A673 (cell line): ENCODE measurements around the gene UTF1. TPM values are rescaled to one million over a fixed set of nuclear protein-coding genes. Genes with fewer than 3 reads are reported as not detected.
A peak's percentile ranks its signal among the peaks of the same experiment; 100 is the strongest.

Experiments used
- BruUV-seq: library from RNA; stranded (reverse); fragments of 400-500 nt; replicated peaks from 2 replicates; lab custom pipeline; 2021; lab: Mats Ljungman, UMichigan
- CTCF ChIA-PET: fragments of 300-600 bp; sonication (Branson Sonifier 250); formaldehyde crosslinking; loops from one replicate; lab custom pipeline; 2022; ENCODE audit warnings: antibody characterized with exemption; lab: Charles Lee
- POLR2A ChIA-PET: fragments of 300-600 bp; sonication (Branson Sonifier 250); formaldehyde crosslinking; loops from one replicate; lab custom pipeline; 2022; ENCODE audit warnings: antibody characterized with exemption; ENCODE audit not compliant: low non-redundant PET; lab: Charles Lee
- DNase-seq: peaks from one replicate; pipeline ENCODE4 v3.0.0-alpha.2; 2015; ENCODE audit warnings: low spot score
- H3K27ac ChIP-seq: fragments of 200-600 bp; sonication (generic); 2 replicates; pipeline ENCODE4 v1.5.1; 2016; ENCODE audit warnings: mixed run types, low read depth, mild to moderate bottlenecking, mixed read lengths, antibody characterized with exemption, low read length; ENCODE audit not compliant: poor library complexity, severe bottlenecking
- H3K27me3 ChIP-seq: fragments of 200-600 bp; sonication (generic); replicated peaks from 2 replicates; pipeline ENCODE4 v1.6.1; 2017; ENCODE audit warnings: mixed run types, low read depth, mild to moderate bottlenecking, mixed read lengths, antibody characterized with exemption, low read length; ENCODE audit not compliant: insufficient read depth, poor library complexity
- H3K36me3 ChIP-seq: fragments of 200-600 bp; sonication (generic); 2 replicates; pipeline ENCODE4 v1.6.1; 2016; ENCODE audit warnings: mixed run types, mild to moderate bottlenecking, mixed read lengths, antibody characterized with exemption, low read length; ENCODE audit not compliant: insufficient read depth, poor library complexity, severe bottlenecking
- H3K4me1 ChIP-seq: fragments of 200-600 bp; sonication (generic); 2 replicates; pipeline ENCODE4 v1.6.1; 2017; ENCODE audit warnings: mixed run types, mild to moderate bottlenecking, mixed read lengths, antibody characterized with exemption, low read length; ENCODE audit not compliant: insufficient read depth, poor library complexity, severe bottlenecking
- H3K4me3 ChIP-seq: fragments of 200-600 bp; sonication (generic); 2 replicates; pipeline ENCODE4 v1.5.1; 2016; ENCODE audit warnings: low read depth, mixed run types, mild to moderate bottlenecking, mixed read lengths, low read length; ENCODE audit not compliant: poor library complexity, severe bottlenecking
- H3K9me3 ChIP-seq: fragments of 200-600 bp; sonication (generic); 2 replicates; pipeline ENCODE4 v1.6.1; 2016; ENCODE audit warnings: mixed run types, low read depth, mild to moderate bottlenecking, mixed read lengths, antibody characterized with exemption, low read length; ENCODE audit not compliant: poor library complexity, severe bottlenecking
- EZH2 ChIP-seq: fragments of 200-600 bp; sonication (generic); IDR thresholded peaks from 2 replicates; pipeline ENCODE4 v1.6.1; 2017; ENCODE audit warnings: borderline replicate concordance, low read depth, mild to moderate bottlenecking, mixed read lengths, antibody characterized with exemption, low read length; ENCODE audit not compliant: poor library complexity, severe bottlenecking
- intact Hi-C: fragments of 100-400 bp; cut with micrococcal nuclease; formaldehyde crosslinking; loops from one replicate; pipeline ENCODE4 v1.10.0; 2022; ENCODE audit not compliant: unreplicated experiment
- total RNA-seq: library from RNA; stranded (reverse); gene quantifications from 2 replicates; pipeline ENCODE4 v1.2.3, GENCODE V29; 2021
- TF ChIP-seq, protein P1 (sequence below): fragments of 300-800, 200-600 bp; sonication (generic); conservative IDR thresholded peaks from 2 replicates; pipeline ENCODE4 v1.5.1; 2017; ENCODE audit warnings: low read depth, mild to moderate bottlenecking, antibody characterized with exemption, low read length, moderate library complexity, mixed read lengths

UTF1 gene
- total RNA-seq, 1 experiment from 2014 or later = not detected

DNA sequence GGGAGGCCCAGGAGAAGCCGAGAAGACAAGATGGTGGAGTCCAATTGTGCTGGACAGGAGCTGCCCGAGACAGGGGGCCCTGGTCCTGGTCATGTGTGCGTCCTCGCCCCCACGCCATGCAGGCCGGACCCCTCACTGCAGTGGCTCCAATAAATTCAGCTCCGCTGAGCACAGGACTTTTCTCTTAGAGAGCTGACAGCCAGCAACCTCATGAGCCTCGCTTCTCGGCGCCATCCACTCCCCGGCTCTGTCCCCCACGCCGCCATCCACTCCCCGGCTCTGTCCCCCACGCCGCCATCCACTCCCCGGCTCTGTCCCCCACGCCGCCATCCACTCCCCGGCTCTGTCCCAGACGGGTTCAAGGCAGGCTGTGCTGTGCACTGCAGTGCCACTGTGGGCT is 2.8 kb upstream of the UTF1 start:
- no TSS peak for BruUV-seq
- no peak overlapping the region for H3K27ac ChIP-seq
- no peak overlapping the region for H3K4me3 ChIP-seq
- no peaks in the 10 kb centered on the region for H3K9me3 ChIP-seq
- no peaks in the 10 kb centered on the region for H3K36me3 ChIP-seq
- no peak for DNase-seq
- ChIA-PET CTCF (interaction anchor here (0.7 kb wide), 1 partner anchor 11 kb away, joined by 4 read pairs; no protein-coding TSS in a partner anchor), POLR2A (no interaction called here)
- intact Hi-C loops = no loop called here
- no peaks in the 10 kb centered on the region for H3K4me1 ChIP-seq
- H3K27me3 ChIP-seq = peaks cover 77% of the 10 kb centered on the region
- no peak for TF ChIP-seq EZH2
- TF ChIP-seq, protein P1, sequence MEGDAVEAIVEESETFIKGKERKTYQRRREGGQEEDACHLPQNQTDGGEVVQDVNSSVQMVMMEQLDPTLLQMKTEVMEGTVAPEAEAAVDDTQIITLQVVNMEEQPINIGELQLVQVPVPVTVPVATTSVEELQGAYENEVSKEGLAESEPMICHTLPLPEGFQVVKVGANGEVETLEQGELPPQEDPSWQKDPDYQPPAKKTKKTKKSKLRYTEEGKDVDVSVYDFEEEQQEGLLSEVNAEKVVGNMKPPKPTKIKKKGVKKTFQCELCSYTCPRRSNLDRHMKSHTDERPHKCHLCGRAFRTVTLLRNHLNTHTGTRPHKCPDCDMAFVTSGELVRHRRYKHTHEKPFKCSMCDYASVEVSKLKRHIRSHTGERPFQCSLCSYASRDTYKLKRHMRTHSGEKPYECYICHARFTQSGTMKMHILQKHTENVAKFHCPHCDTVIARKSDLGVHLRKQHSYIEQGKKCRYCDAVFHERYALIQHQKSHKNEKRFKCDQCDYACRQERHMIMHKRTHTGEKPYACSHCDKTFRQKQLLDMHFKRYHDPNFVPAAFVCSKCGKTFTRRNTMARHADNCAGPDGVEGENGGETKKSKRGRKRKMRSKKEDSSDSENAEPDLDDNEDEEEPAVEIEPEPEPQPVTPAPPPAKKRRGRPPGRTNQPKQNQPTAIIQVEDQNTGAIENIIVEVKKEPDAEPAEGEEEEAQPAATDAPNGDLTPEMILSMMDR = no peak

DNA sequence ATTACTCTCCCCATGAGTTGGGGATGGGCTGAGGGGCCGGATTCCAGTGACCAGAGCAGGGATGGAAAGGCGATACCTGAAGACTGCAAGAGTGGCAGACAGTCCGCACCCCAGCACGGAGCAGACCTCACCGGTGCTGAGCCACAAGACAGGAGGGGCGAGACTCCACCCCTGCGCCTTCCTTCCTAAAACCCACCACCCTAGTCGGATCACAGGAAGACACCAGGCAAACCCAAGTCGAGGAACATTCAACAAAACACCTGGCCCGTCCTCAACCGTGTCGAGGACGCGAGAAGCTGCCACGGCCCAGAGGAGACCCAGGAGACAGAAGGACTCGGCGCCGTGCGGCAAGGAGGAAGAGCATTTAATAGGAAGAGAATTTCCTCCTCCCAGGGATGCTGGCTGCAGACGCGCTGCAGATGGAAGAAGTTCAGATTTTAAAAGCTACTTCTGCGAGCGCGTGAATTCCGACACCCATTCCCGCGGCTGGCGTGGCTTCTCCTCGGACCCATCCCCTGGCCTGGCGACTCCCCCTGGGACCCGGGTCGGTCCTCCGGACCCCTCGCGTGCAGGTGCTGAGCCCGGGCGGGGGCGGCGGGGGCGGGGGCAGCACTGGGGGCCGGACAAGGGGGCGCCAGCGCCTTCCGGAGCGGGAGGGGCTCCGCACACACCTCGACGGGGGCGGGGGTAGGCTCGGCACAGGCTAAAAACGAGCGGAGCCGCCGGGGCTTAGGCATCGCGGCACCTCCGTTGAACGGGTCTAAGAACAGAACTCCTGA is 563 bp upstream of the UTF1 start:
- Histone ChIP-seq H3K4me3 (no peak overlapping the region), H3K4me1 (no peaks in the 10 kb centered on the region), H3K27ac (no peak overlapping the region), H3K9me3 (no peaks in the 10 kb centered on the region), H3K36me3 (no peaks in the 10 kb centered on the region), H3K27me3 (peaks cover 92% of the 10 kb centered on the region)
- CTCF ChIA-PET = no interaction called here
- DNase-seq = no peak
- POLR2A ChIA-PET = no interaction called here
- TF ChIP-seq, protein P1 = no peak
- peak; percentile 89 for TF ChIP-seq EZH2
- intact Hi-C loops = no loop called here
- BruUV-seq = no TSS peak

DNA sequence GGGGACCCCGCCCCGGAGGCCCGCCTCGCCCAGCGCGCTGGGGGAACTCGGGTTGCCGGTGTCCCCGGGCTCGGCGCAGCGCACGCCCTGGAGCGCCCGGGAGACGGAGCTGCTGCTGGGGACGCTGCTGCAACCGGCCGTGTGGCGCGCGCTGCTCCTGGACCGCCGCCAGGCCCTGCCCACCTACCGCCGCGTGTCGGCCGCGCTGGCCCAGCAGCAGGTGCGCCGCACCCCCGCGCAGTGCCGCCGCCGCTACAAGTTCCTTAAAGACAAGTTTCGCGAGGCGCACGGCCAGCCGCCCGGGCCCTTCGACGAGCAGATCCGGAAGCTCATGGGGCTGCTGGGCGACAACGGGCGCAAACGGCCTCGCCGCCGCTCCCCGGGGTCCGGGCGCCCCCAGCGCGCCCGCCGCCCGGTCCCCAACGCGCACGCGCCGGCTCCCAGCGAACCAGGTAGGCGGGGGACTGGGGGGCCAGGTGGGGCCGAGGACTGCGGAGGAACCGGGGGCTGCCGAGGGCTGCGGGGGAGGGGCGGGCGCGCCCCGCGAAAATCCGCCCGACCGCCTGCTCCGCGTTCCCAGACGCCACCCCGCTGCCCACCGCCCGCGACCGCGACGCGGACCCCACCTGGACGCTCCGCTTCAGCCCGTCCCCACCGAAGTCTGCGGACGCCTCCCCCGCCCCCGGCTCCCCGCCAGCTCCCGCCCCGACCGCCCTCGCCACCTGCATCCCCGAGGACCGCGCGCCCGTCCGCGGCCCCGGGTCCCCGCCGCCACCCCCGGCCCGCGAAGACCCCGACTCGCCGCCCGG is 574 bp downstream of the UTF1 start:
- DNase-seq = no peak
- no TSS peak for BruUV-seq
- no peak overlapping the region for H3K27ac ChIP-seq
- intact Hi-C loops = no loop called here
- H3K4me1 ChIP-seq = no peaks in the 10 kb centered on the region
- TF ChIP-seq, protein P1 = no peak
- TF ChIP-seq EZH2 = peak; percentile 90
- CTCF ChIA-PET = no interaction called here
- H3K27me3 ChIP-seq = peaks cover 92% of the 10 kb centered on the region
- H3K9me3 ChIP-seq = no peaks in the 10 kb centered on the region
- POLR2A ChIA-PET = no interaction called here
- H3K36me3 ChIP-seq = no peaks in the 10 kb centered on the region
- no peak overlapping the region for H3K4me3 ChIP-seq
